AG04449 (cell line): ENCODE data around the gene ZNF3.

Source experiments
- CTCF ChIA-PET: fragments of 350-600 bp; formaldehyde crosslinking; extraction: SDS; loops from one replicate; lab custom pipeline; 2021; ENCODE audit warnings: antibody characterized with exemption; lab: Yijun Ruan, JAX
- POLR2A ChIA-PET: fragments of 400-600, 350-600 bp; formaldehyde crosslinking; extraction: SDS; loops from one replicate; lab custom pipeline; 2020; ENCODE audit warnings: antibody characterized with exemption, inconsistent platforms; lab: Yijun Ruan, JAX
- DNase-seq: peaks from one replicate; pipeline ENCODE4 v3.0.0-alpha.2; 2010; ENCODE audit warnings: low read depth, low spot score
- H3K4me3 ChIP-seq: 2 replicates; pipeline ENCODE4 v1.5.1; 2011; ENCODE audit warnings: low read depth, mild to moderate bottlenecking, control low read depth, low read length
- TF ChIP-seq, protein P1 (sequence below): IDR thresholded peaks from one replicate; pipeline ENCODE4 v1.5.1; 2011; ENCODE audit warnings: mild to moderate bottlenecking, moderate library complexity, low read length, control low read depth, inconsistent platforms; ENCODE audit not compliant: insufficient read depth; ENCODE audit errors: missing control alignments

Gene ZNF3

DNA sequence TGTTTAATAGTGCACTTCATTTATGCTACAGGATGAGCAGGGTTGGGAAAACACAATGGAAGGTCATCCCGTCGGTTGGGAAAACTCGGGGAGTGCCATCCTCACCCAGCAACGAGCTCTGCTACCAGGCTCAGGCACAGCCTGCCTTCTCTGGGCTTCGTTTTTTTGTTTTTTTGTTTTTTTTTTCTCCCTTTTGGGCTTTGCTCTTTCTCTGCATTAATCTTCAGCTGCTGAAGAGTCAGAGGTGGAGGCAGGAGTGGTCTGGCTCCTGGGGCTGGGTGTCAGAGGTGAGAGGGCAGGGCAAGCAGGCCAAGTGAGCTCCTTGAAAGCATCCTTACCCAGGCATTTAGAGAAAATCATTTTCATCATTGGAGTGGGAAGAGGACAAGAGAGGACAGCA is 11.5 kb downstream of the ZNF3 start:
- no peak overlapping the region for H3K4me3 ChIP-seq
- TF ChIP-seq, protein P1, sequence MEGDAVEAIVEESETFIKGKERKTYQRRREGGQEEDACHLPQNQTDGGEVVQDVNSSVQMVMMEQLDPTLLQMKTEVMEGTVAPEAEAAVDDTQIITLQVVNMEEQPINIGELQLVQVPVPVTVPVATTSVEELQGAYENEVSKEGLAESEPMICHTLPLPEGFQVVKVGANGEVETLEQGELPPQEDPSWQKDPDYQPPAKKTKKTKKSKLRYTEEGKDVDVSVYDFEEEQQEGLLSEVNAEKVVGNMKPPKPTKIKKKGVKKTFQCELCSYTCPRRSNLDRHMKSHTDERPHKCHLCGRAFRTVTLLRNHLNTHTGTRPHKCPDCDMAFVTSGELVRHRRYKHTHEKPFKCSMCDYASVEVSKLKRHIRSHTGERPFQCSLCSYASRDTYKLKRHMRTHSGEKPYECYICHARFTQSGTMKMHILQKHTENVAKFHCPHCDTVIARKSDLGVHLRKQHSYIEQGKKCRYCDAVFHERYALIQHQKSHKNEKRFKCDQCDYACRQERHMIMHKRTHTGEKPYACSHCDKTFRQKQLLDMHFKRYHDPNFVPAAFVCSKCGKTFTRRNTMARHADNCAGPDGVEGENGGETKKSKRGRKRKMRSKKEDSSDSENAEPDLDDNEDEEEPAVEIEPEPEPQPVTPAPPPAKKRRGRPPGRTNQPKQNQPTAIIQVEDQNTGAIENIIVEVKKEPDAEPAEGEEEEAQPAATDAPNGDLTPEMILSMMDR = no peak
- no peak for DNase-seq
- CTCF ChIA-PET = interaction anchor here (1.7 to 2.1 kb wide), 3 partner anchors 11 to 76 kb away, joined by 4 to 13 read pairs (median 5); partner anchors contain the start of gene ZNF3
- POLR2A ChIA-PET = no interaction called here

DNA sequence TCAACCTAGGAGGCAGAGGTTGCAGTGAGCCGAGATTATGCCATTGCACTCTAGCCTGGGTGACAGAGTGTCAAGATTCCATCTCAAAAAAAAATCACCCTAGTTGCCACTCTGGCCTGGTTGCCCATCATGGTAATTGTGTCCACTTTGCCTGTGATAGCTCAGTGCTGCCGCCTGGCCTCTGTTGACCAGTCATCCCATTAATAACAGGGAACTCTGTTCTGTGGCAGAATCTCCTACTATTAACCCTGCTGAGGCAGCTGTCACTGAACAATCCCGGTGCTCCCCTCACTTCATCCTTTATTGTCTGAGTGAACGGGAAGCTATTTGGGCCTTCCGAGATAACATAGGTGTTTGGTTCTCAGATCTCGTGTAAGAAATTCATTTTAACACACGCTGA is 14.6 kb downstream of the ZNF3 start:
- CTCF ChIA-PET = interaction anchor here (0.7 to 1.5 kb wide), 6 partner anchors 8 to 15 kb away, joined by 3 to 6 read pairs (median 4); no protein-coding TSS in a partner anchor
- TF ChIP-seq, protein P1 = no peak
- no peak for DNase-seq
- POLR2A ChIA-PET = no interaction called here
- H3K4me3 ChIP-seq = no peak overlapping the region

DNA sequence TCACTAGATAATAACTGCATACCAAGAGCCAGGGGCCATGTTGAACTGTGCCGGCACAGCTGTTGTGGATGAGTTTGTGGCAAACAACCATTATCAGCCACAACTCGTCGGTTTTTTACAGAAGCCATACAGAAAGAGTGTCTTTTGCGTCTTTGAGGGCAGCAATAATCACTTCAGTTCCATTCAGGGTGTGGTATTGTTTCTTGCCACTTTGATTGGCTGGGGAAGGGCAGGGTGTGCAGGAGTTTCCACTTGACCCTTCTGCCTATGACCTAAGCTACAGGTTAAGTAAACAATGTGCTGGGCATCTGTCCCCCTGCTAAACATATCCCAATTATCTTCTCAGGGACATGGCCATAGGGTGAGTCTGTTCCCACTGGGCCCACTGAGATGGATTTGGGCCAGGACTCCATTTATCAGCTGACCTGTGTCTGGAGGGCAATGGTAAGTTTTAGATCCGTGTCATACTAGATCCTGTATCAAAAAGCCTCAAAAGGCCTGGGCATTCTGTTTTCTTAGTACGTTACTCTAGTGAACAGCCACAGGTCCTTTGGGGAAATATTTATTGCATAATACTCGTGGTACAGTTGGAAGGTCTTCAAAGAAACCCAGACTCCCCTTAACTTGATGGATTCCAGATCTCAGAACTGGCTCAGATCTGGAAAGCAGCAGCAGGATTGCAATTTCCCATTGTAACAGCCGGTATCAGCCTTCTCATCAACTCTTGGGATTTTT is 15.9 kb downstream of the ZNF3 start:
- ChIA-PET CTCF (interaction anchor here (1.0 kb wide), 2 partner anchors 9 to 17 kb away, joined by 3 read pairs; no protein-coding TSS in a partner anchor), POLR2A (no interaction called here)
- H3K4me3 ChIP-seq = no peak overlapping the region
- TF ChIP-seq, protein P1 = no peak
- no peak for DNase-seq

DNA sequence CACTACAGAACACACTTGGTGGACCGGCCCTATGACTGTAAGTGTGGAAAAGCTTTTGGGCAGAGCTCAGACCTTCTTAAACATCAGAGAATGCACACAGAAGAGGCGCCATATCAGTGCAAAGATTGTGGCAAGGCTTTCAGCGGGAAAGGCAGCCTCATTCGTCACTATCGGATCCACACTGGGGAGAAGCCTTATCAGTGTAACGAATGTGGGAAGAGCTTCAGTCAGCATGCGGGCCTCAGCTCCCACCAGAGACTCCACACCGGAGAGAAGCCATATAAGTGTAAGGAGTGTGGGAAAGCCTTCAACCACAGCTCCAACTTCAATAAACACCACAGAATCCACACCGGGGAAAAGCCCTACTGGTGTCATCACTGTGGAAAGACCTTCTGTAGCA is 17.4 kb downstream of the ZNF3 start:
- POLR2A ChIA-PET = interaction anchor here (1.3 kb wide), 1 partner anchor 33 kb away, joined by 3 read pairs; no protein-coding TSS in a partner anchor
- TF ChIP-seq, protein P1 = no peak
- no peak overlapping the region for H3K4me3 ChIP-seq
- CTCF ChIA-PET = interaction anchor here (0.7 to 17.4 kb wide), 6 partner anchors 11 to 86 kb away, joined by 3 to 363 read pairs (median 5); partner anchors contain the start of gene ZNF3
- DNase-seq = no peak

DNA sequence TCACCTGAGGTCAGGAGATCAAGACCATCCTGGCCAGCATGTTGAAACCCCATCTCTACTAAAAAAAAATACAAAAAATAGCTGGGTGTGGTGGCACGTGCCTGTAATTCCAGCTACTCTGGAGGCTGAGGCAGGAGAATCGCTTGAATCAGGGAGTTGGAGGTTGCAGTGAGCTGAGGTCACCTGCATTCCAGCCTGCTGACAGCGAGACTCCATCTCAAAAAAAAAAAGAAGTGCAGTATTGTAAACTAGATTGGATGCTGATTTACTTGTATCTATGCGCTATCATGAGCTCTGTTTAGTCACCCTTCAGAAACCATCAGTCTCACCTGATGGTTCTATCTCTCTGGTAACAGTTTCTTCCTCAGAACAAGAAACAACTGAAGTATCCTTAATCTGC is 18.1 kb downstream of the ZNF3 start:
- no peak overlapping the region for H3K4me3 ChIP-seq
- TF ChIP-seq, protein P1 = no peak
- ChIA-PET CTCF (interaction anchor here (1.1 to 17.4 kb wide), 5 partner anchors 10 to 71 kb away, joined by 3 to 363 read pairs (median 7); partner anchors contain the start of gene ZNF3), POLR2A (interaction anchor here (1.3 kb wide), 1 partner anchor 32 kb away, joined by 3 read pairs; no protein-coding TSS in a partner anchor)
- DNase-seq = no peak
